Keratinocyte (primary cell): ENCODE data around the gene BORCS5.

Source experiments
- EZH2 ChIP-seq: IDR thresholded peaks from one replicate; pipeline ENCODE4 v1.6.1; 2012; ENCODE audit warnings: inconsistent platforms, mild to moderate bottlenecking, low read length, moderate library complexity
- TF ChIP-seq, protein P1 (sequence below), 3 experiments: IDR thresholded peaks in 1 of 3; conservative IDR thresholded peaks in 1 of 3; optimal IDR thresholded peaks in 1 of 3; 2 replicates in 2 of 3; 3 replicates in 1 of 3; pipeline versions ENCODE3 to v1.5.1; 2011; ENCODE audit warnings: low read length in 3 of 3, mild to moderate bottlenecking in 3 of 3, moderate library complexity in 2 of 3, control low read depth in 1 of 3, inconsistent platforms in 1 of 3; ENCODE audit not compliant: insufficient read depth in 2 of 3; ENCODE audit errors: extremely low read depth in 1 of 3

DNA sequence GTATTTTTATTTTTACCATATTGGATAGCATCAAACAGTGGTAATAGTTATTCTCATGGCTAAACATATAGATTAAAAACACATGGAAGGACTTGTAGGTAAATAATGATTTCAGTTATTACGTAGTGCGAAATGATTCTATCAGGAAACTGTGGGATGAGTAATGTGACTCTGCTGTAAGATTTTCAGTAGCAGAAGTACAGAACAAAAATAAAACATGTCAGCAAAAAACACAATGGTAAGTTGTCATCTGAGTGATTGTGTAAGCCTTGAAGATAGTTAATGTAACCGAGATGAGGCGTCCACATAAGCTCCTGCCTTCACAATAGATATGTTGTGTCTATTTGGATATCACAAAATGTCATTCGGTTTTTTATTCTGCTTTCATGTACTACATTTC lies 99.8 kb downstream of the BORCS5 start:
- TF ChIP-seq, protein P1, sequence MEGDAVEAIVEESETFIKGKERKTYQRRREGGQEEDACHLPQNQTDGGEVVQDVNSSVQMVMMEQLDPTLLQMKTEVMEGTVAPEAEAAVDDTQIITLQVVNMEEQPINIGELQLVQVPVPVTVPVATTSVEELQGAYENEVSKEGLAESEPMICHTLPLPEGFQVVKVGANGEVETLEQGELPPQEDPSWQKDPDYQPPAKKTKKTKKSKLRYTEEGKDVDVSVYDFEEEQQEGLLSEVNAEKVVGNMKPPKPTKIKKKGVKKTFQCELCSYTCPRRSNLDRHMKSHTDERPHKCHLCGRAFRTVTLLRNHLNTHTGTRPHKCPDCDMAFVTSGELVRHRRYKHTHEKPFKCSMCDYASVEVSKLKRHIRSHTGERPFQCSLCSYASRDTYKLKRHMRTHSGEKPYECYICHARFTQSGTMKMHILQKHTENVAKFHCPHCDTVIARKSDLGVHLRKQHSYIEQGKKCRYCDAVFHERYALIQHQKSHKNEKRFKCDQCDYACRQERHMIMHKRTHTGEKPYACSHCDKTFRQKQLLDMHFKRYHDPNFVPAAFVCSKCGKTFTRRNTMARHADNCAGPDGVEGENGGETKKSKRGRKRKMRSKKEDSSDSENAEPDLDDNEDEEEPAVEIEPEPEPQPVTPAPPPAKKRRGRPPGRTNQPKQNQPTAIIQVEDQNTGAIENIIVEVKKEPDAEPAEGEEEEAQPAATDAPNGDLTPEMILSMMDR (optimal IDR thresholded peaks at IDR 0.05 in 1 of 3, IDR thresholded peaks at IDR 0.05 in 1 of 3, conservative IDR thresholded peaks at IDR 0.05 in 1 of 3; ENCODE audit: extremely low read depth in 1 of 3, insufficient read depth in 2 of 3, low read length in 3 of 3) = no peak
- TF ChIP-seq EZH2 = no peak
